CD1c-positive myeloid dendritic cell (primary cell): ENCODE results near the gene TMEM186.
"Not testable (repeated sequence)": the region's sequence is repeated elsewhere in the genome, so short reads cannot be mapped to it uniquely, and the experiment has no call there.

Experiments used
- DNase-seq: peaks from one replicate; pipeline ENCODE4 v3.0.0-alpha.2; 2016; ENCODE audit errors: extremely low spot score

Gene TMEM186

GRCh38 chr16:8812162-8812843, 14.9 kb upstream of the TMEM186 start:
- DNase-seq = no peak

- no peak for DNase-seq
Observed at GRCh38 chr16:8808613-8809353, 11.3 kb upstream of the TMEM186 start.

GRCh38 chr16:8808009-8808408, 10.6 kb upstream of the TMEM186 start:
- no peak for DNase-seq

- no peak for DNase-seq
Observed at GRCh38 chr16:8807189-8807588, 9.8 kb upstream of the TMEM186 start.

GRCh38 chr16:8806272-8806983, 9.0 kb upstream of the TMEM186 start:
- no peak for DNase-seq

- DNase-seq = no peak
Observed at GRCh38 chr16:8804313-8804712, 6.9 kb upstream of the TMEM186 start.

GRCh38 chr16:8803733-8804132, 6.3 kb upstream of the TMEM186 start:
- not testable (repeated sequence) for DNase-seq

- no peak for DNase-seq
Observed at GRCh38 chr16:8801701-8802100, 4.3 kb upstream of the TMEM186 start.

GRCh38 chr16:8798535-8799157, 1.2 kb upstream of the TMEM186 start:
- DNase-seq = no peak

GRCh38 chr16:8798174-8798527, 712 bp upstream of the TMEM186 start:
- DNase-seq = no peak

- DNase-seq = no peak
Observed at GRCh38 chr16:8796469-8797363, 723 bp downstream of the TMEM186 start.

GRCh38 chr16:8795818-8796217, 1.6 kb downstream of the TMEM186 start:
- no peak for DNase-seq

- no peak for DNase-seq
Observed at GRCh38 chr16:8795091-8795490, 2.3 kb downstream of the TMEM186 start.

GRCh38 chr16:8788578-8789172, 8.8 kb downstream of the TMEM186 start:
- no peak for DNase-seq

- DNase-seq = not testable (repeated sequence)
Observed at GRCh38 chr16:8786316-8786715, 11.1 kb downstream of the TMEM186 start.

- DNase-seq = no peak
Observed at GRCh38 chr16:8785408-8785807, 12.0 kb downstream of the TMEM186 start.

- no peak for DNase-seq
Observed at GRCh38 chr16:8782673-8783072, 14.8 kb downstream of the TMEM186 start.

GRCh38 chr16:8781797-8782196, 15.6 kb downstream of the TMEM186 start:
- DNase-seq = no peak

GRCh38 chr16:8777217-8777616, 20.2 kb downstream of the TMEM186 start:
- no peak for DNase-seq

- no peak for DNase-seq
Observed at GRCh38 chr16:8776129-8776584, 21.3 kb downstream of the TMEM186 start.

- no peak for DNase-seq
Observed at GRCh38 chr16:8775359-8775758, 22.1 kb downstream of the TMEM186 start.
